ENCODE results near the gene FGD4.
"Not testable (repeated sequence)": the region's sequence is repeated elsewhere in the genome, so short reads cannot be mapped to it uniquely, and the experiment has no call there.

FGD4 gene

GRCh38 chr12:32499048-32499447 lies 99.7 kb downstream of the FGD4 start:
- no peak for DNase-seq

DNA sequence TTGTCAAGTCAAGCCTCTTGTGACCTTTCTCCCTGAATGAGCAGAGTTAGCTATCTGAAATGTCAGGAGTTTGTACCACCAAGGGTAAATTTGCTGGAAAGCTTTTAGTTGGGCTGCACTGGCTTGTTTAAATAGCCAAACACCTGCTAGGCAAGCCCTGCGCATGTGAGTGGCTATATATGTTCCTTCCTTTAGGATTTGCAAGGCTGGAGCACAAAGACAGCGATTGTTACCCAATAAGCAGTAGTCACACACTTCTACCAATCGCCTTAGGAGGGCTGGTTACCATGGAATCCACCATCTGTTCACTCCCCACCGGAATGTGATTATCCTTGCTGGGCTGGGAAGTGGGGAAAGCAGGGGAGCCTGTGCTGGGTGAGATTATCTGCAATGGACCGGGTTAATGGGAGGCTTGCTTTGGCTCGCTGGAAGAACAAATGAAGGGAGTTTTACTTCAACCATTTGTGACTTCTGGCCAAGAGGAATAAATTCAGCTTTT lies 102.5 kb downstream of the FGD4 start:
- DNase-seq, result no peak

- no peak for DNase-seq
Observed at GRCh38 chr12:32502693-32503502, 103.5 kb downstream of the FGD4 start.

DNA sequence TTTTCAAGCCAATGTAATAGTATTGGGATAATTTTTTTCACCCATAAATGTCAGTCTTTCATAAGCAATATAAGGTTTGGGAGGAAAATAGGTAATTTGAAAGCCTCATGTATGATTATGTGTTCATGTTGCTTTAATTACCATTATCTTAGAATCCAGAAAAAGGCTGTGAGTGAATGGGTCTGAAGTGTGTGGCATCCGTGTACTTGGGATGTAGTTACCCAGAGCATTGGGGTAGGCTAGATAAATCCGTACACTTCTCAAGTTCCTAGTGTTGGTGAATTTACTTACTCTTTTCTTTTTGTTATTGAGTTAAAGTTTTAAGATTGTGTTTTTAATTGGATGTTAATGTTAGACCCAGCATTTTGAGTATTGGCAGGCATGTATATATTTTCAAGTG lies 104.4 kb downstream of the FGD4 start:
- no peak for DNase-seq

DNA sequence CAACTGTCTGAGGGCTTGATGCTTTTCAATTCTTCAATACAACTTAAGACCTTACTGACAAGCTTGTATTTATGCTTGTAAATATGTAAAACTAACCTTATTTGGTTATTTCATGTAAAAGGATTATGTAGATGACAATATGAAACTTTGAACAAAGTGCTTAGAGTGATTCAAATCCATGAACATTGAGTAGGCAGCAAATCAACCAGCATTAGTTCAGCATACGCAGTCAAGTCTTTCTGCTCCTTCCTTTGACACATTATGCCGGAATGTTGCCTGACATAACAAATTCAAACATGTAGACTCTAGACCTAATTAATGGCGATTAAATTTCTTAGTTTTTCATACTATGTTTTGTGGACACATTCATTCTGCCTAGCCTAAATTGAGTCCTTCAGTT lies 105.2 kb downstream of the FGD4 start:
- DNase-seq, result no peak

DNA sequence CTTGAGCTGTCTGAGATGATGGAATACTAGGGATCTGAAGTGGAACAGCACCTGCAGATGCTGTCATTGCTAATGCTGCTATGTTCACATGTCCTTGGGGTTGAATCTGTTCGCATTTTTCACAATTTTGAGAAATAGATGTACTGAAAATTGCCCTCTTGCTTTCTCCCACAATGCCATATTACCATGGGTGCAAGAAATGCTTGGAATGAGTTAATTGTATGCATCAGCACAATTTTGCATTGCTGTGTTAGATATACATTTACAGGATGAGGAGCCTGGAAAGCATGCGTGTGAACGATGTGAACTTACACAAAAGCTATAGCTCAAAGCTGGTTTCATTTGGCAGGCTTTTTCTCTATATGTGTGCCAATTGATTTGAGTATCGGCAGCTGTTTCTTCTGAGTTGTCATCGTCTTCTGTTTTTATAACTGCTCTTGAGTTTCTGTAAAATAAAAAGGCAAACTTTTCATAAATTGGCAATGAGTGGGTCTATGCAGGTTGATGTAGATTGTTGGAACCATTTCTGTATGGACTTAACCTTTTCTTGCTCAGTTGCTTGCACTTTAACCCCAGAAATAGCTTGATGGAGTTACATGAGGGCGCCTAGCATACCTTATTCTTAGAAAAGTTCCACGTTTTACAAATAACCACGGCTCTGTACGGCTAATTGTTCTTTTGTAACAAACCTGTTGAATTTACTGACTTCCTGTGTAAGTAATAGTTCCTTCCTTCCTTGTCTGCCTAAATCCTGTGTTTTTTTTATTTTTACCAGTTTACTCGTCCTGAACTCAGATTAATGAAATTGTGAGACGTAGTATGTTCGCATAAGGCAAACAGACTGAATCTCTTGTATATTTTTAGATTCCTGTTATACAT lies 105.9 kb downstream of the FGD4 start:
- no peak for DNase-seq

DNA sequence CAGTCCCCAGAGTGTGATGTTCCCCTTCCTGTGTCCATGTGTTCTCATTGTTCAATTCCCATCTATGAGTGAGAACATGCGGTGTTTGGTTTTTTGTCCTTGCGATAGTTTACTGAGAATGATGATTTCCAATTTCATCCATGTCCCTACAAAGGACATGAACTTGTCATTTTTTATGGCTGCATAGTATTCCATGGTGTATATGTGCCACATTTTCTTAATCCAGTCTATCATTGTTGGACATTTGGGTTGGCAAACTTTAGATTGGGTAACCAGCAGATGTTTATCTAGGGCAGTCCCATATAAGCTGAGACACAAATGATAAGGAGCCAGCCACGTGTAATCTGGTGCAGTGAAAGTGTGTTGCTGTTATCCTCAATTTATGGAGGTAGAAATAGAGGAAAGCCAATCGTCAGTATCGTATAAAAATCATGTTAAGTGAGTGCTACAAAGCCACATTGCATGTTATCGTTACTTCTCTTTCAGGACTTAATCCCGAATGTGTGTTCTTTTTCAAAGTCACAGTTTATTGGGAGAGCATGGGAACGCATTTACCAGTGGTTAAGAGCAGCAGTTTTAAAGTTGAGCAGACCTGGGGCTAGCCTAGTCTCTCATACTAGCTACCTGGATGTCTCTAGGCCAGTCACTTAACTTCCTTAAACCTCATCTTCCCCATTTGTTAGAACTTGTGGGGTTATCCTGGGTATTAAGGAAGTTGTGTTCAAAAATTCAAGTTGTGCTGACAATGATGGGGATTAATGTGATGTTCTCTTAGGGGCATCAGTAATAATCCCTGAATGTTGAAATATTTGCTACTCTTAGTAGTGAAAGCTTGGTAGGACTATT lies 108.0 kb downstream of the FGD4 start:
- DNase-seq, result not testable (repeated sequence)

DNA sequence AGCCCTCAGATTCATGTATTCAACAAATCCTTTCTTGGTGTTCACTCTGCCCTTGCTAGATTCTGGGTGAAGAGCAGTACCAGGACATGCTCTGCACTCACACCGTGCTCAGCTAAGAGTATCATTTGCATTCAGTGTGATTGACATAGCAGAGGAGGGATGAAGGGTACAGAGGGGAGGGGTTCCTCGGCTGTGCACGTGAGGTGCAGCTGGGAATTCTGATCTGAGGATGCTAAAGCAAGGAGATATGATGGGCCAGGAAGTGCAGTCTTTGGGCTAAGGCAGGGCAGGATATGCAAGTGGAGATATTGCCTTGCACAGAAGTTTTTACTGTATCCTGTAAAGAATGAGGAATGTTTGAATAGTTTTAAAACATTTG lies 108.6 kb downstream of the FGD4 start:
- DNase-seq, result no peak

DNA sequence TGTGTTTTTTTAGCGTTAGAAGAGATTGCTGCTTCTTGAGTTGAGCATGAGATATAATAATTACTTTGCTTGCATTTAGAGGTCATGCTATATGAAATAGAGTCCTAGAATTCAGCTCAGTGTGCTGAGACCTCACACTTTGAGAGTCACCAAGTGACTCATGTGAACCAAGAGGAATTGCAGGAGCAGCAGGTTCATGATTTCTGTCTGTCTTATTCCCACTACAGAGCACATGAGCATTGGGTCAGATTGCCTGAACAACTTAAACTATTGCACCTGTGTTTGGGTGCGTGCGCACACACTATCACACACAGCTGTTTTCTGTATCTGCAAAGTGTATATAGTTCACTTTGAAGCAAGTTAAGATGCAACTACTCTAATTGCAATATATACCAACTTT lies 109.3 kb downstream of the FGD4 start:
- no peak for DNase-seq

DNA sequence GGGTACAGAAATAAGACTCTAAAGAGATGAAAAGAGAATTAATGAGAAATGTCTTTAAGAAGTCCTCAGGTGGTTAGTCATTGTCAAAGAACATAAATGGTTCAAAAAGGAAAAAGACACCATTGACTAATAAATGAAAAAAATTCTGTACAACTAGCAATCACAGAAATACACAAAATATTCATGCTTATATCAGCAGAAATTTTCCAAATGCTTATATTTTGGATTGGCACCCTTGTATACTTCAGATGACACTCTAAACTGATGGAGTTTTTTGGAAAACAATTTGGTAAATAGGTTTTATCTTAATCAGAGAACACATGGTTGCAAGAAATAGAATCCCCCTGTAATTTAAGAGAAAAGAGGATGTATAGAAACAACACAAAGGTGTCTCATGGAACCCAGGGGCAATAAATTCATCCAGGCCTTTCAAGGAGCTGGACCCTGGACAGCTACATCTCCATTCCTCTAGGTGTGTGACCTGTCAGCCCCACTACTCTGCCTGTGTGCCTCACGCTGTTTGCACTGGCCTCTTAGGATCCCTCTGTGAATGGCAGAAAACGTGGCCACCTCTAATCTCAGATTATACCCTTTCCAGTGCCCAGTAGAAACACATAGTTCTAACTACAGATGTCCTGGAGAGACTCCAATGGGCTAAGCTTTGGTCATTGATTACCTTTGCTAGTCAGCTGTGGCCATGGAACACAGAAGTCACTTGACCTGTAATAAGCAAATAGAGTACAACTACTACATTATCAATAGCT lies 110.2 kb downstream of the FGD4 start:
- no peak for DNase-seq

DNA sequence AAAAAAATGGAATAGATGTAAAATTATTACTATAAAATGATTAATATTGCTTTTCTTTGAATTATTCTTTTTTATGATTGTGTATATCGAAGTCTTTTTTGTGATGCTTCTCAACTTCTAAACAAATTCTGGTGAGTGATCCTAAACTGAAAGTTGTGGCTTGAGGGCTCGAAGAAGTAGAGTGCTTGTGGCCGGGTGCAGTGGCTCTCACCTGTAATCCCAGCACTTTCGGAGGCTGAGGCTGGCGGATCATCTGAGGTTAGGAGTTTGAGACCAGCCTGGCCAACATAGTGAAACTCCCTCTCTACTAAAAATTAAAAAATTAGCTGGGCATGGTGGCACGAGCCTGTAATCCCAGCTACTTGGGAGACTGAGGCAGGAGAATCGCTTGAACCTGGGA lies 112.6 kb downstream of the FGD4 start:
- DNase-seq, result not testable (repeated sequence)

DNA sequence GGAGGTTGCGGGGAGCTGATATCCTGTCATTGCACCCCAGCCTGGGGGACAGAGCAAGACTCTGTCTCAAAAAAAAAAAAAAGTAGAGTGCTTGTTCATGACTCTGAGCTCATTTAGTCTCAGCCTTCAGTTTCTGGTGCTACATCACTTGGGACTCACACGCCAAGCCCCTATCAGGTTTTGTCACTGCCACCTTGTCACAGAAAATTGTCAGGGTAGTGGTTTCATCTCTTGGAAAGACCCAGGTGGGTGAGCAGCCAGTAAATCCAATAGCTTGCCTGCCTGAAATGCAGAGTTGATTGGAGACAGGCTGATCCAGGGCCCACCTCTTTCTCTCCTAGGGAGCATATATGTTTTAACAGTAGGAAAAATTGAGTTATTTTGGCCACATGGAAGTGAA lies 113.0 kb downstream of the FGD4 start:
- DNase-seq, result no peak

- DNase-seq, result no peak
Observed at GRCh38 chr12:32512910-32513309, 113.6 kb downstream of the FGD4 start.

- no peak for DNase-seq
Observed at GRCh38 chr12:32515137-32515873, 115.9 kb downstream of the FGD4 start.

DNA sequence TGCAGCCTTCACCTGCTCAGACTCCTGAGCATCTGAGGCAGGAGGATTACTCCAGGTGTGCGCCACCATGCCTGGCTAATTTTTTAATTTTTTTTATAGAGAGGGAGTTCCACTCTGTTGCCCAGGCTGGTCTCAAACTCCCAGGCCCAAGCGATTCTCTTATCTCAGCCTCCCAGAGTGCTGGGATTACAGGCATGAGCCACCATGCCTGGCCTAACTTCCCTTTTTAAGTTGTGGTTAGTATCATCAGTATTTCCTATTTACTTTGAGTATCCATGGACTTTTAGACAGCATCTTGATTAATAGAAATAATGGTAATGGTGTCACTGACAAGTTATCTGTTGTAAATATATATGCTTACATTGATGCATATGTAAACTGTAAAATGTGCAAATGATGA lies 116.9 kb downstream of the FGD4 start:
- no peak for DNase-seq

DNA sequence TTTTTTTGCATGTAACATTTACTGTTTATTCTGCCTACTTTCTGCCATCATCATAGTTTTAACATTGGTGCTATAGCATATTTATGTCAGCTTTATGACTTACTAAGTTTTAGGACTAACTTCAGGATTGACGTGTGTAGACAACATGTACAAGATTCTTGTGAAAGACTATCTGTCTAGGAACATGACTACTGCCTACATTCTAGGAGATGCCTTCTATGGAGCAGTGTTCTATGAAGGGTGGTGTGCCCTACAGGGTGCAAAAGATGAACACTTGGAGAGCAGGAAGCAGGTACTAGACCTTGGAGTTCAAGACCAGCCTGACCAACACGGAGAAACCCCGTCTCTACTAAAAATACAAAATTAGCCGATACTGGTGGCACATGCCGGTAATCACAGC lies 118.6 kb downstream of the FGD4 start:
- DNase-seq, result no peak

- no peak for DNase-seq
Observed at GRCh38 chr12:32519047-32519446, 119.7 kb downstream of the FGD4 start.

DNA sequence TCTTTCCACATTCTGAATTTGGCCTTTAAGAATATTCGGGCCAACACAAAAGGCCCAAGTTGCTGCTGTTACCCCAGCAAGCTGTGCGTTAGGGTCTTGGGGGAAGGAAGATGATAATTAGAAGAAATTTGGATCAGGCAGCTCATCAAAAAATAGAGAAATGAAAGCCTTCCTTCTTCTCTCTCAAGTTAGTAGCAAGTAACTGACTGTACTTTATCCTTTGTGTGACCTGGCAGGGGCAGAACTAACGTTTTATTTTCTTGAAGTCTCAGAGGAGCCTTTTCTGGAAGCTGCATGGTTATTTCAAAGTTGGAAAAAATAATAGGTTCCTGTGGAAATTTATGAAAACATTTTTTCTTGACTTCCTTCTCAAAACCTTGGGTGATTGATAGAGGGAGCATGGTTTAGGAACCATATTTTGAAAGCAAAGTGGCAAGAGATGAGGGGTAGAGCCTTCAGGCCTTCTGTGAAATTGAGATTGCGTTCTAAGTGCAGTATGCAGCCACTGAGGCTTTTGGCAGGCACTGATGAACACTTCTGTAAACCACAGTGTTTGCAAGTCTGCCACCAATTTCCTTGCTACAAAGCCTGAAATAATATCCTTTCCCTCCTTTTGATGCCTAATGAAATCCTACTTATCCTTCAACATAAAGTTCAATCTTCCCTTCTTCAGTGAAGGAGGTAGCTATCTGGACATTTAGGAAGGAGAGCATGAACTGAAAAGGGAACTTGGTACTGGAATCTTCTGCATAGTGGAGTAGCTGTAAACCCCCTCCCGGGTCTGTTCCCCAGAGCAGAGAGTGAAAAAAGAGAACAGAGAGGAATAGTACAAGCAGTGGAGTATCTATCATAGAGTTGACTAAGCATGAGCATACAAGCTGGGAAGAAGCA lies 123.2 kb downstream of the FGD4 start:
- DNase-seq, result no peak

DNA sequence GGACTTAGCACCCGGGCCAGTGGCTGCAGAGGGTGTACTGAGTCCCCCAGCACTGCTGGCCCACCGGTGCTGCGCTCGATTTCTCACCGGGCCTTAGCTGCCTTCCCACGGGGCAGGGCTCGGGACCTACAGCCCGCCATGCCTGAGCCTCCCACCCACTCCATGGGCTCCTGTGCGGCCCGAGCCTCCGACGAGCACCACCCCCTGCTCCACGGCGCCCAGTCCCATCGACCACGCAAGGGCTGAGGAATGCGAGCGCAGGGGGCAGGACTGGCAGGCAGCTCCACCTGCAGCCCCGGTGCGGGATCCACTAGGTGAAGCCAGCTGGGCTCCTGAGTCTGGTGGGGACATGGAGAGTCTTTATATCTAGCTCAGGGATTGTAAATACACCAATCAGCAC lies 126.4 kb downstream of the FGD4 start:
- not testable (repeated sequence) for DNase-seq

- DNase-seq, result not testable (repeated sequence)
Observed at GRCh38 chr12:32526343-32526742, 127.0 kb downstream of the FGD4 start.
